SKM-1 treated with dmso at 0.1 percent for 144 hours (cell line): Measurements from ENCODE around the gene TMUB2.
"Not testable (repeated sequence)": the region's sequence is repeated elsewhere in the genome, so short reads cannot be mapped to it uniquely, and the experiment has no call there.

ENCODE experiments used
- DNase-seq: peaks from one replicate; lab custom pipeline; 2025; ENCODE audit not compliant: unreplicated experiment; lab: John Stamatoyannopoulos, UW

The TMUB2 gene

GRCh38 chr17:44218344-44219107, 31.8 kb downstream of the TMUB2 start:
- DNase-seq, result peak; percentile 93

DNA sequence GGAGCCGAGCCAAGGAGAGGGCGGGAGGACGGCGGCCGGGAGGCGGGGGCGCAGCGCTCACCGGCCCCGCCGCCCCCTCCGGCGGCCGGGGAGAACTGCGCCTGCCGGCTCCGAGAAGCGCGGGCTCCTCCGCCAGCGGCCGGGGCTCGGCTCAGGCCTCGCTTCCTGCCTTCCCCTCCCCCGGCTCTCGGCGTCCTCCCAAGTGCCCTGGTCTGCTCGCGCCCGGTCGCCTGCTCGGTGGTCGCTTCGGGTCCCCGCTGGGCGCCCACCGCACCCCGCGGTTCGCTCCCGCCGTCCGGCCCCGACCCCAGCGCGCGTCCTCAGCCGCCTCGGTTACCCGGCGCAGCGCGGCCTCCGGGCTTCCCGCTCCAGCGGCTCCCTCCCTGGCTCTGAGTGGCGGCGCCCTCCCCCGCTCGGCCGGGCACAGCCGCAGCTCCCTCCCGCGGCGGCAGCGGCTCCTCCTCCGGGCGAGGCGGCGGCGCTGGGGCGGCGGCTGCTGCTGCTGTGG, 32.4 kb downstream of the TMUB2 start:
- DNase-seq, result peak; percentile 51

DNA sequence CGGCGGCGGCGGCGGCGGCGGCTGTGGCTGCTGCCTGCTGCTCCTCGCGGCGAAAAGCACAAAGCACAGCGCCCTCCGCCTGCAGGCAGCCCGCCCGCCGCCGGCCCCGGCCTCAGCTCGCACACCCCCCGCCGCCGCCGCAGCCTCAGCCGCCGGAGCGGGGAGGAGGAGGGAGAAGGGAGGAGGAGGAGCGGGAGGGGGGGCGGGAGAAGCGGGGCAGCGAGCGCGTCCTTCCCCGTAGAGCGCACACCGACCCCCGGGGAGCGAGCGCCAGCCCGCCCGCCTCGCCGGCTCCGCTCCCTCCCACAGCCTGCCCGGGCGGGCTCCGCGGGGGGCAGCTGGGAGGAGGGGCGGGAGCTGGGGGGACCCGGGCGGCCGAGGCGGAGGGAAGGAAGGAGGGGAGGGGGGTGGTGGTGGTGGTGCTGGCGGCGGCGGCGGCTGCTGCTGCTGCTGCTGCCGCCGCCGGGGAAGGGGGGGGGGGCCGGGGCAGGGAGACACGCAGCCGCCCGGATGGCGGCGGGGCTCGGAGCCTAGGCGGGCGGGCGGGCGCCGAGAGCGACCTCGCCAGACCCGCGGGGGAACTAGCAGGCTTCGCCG, 32.9 kb downstream of the TMUB2 start, which contains the start of gene UBTF:
TSS of gene UBTF (minus strand) at position 60 of the 597 bp plus-strand sequence. CDS start 1,446 bp downstream, outside the sequence.
- DNase-seq, result peak; percentile 27

GRCh38 chr17:44220213-44221083, 33.7 kb downstream of the TMUB2 start:
- no peak for DNase-seq

- DNase-seq, result peak; percentile 53
These were observed 34.5 kb downstream of the TMUB2 start for GRCh38 chr17:44221084-44221861.

DNA sequence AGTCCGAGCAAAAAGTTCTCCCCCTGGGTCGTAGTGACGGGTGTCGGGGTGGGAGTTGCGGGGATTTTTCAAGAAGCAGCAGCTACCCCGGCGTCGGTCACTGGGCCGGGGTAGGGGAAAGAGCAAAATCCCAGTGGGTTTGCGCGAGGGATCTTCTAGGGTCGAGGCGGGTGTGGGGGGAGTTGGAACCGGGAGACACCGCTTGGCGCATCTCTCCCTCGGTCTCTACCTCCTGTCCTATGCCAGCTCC, 35.0 kb downstream of the TMUB2 start:
- DNase-seq, result no peak

GRCh38 chr17:44222112-44222869, 35.5 kb downstream of the TMUB2 start:
- DNase-seq, result no peak

GRCh38 chr17:44223541-44224071, 36.8 kb downstream of the TMUB2 start:
- no peak for DNase-seq

DNA sequence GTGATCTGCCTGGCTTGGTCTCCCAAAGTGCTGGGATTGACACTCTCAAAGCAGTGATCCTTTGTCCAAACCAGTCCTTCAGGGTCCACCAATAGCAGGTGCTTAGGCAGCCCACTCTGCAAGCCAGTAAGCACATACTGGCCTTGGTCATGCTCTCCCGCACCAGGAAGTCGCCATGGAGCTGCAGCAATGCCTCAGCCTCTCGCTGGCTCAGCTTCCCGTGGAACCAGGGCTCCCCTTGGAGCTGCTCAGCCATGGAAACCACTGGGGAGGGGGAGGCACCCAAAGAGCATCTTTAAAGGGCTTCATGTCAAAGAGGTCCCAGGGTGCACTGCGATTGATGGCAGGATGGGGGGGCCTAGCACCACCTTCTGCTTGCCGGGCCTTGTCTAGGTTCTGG, 42.3 kb downstream of the TMUB2 start:
- DNase-seq, result no peak

DNA sequence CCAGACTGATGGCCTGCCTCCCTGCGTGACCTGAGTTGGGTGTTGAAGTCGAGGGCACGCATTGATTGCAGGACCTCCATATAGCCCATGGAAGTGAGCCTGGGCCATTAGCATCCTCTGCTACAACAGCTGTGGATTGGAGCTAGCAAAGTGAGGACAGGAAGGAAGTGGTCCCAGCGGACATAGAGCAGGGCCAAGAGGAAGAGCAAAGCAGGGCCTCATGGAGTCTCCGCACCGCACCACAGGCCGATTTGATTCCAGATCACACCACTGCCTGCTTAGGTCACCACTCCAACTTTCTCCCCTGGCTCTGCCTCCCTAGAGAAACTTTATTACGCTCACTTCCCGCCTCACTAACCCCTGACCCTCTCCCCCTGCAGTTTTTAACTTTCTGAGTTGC, 43.4 kb downstream of the TMUB2 start:
- no peak for DNase-seq

DNA sequence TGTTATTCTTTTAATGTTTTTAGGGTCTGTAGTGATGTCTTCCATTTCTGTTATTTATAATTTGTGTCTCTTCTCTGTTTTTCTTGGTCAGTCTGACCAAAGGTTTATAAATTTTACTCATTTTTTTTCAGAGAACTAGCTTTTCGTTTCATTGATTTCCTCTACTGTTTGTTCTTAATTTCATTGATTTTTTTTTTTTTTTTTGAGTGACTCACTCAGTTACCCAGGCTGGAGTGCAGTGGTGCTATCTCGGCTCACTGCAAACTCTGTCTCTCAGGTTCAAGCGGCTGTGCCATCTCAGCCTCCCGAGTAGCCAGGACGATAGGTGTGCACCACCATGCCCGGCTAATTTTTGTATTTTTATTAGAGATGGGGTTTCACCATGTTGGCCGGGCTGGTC, 45.3 kb downstream of the TMUB2 start:
- DNase-seq, result no peak

GRCh38 chr17:44233582-44233981, 46.8 kb downstream of the TMUB2 start:
- DNase-seq, result no peak

- no peak for DNase-seq
These were observed 48.8 kb downstream of the TMUB2 start for GRCh38 chr17:44235583-44235936.

DNA sequence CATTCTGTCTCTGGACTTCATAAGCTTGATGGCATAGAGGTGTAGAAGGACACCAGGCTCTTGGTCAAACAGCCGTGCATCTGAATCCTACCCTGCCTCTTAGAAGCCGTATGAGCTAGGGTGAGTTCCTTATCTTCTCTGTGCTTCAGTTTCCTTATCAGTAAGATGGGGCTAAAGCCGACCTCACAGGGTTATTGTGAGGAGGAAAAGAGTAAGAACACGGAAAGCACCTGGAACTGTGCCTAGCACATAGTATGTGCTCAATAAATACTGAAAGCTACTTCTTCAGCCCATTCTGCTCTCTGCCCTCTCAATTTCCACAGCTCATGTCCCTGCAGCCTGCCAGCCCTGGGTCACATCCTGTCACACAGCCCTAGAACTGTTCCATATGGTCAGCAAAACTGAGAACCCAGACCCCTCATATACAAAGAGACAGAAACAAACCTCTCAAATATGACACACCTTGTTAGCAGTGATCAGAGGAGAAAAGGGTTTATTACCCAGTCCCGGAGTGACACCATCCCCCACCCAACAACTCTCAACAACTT, 49.7 kb downstream of the TMUB2 start:
- DNase-seq, result no peak

DNA sequence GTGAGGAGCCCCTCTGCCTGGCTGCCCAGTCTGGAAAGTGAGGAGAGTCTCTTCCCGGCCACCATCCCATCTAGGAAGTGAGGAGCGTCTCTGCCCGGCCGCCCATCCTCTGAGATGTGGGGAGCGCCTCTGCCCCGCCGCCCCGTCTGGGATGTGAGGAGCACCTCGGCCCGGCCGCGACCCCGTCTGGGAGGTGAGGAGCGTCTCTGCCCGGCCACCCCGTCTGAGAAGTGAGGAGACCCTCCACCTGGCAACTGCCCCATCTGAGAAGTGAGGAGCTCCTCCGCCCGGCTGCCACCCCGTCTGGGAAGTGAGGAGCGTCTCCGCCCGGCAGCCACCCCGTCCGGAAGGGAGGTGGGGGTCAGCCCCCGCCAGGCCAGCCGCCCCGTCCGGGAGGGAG, 51.1 kb downstream of the TMUB2 start:
- not testable (repeated sequence) for DNase-seq

DNA sequence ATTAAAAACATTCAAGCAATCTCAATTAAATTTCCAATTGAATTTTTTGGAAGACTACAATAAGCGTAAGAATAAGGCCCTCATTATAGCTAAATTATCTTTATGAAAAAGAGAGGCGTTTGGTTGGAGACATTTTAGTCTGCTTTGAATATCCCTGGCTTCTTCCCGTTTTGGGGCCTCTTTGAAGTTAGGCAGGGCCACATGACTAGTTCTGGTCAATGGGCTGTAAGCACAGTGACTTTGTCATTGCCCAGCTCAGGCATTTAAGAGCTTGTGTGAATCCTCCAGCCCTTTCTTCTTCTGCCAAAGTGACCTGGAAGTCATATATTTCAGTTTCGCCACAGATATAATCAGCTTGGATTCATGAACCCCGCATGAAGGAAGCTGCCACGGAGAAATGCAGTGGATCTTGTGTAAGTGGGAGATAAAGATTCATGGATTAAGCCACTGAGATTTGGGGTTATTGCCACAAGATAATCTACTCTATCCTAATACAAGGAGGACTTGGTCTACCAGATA, 54.4 kb downstream of the TMUB2 start:
- DNase-seq, result no peak
